ENCODE data around the gene SDF2L1. TPM values are rescaled to one million over a fixed set of nuclear protein-coding genes. Genes with fewer than 3 reads are reported as not detected.

The SDF2L1 gene
- total RNA-seq, 1 donor from 2014 or later, result 37.4 TPM

- DNase-seq (ENCODE audit: low spot score in 2 of 2), result no peak
- H3K27me3 ChIP-seq, result no peaks in the 10 kb centered on the region
- no peaks in the 10 kb centered on the region for H3K9me3 ChIP-seq
- peaks cover 46 to 57% of the 10 kb centered on the region in 2 donors for H3K36me3 ChIP-seq
- H3K27ac ChIP-seq, result no peak overlapping the region
- intact Hi-C loops (cut with DNase I), result no loop called here
- TF ChIP-seq CTCF (IDR thresholded peaks at IDR 0.05), result no peak
- no peaks in the 10 kb centered on the region for H3K4me1 ChIP-seq
- no peak overlapping the region for H3K4me3 ChIP-seq
Measured at GRCh38 chr22:21679383-21679782, 37.3 kb downstream of the SDF2L1 start.

DNA sequence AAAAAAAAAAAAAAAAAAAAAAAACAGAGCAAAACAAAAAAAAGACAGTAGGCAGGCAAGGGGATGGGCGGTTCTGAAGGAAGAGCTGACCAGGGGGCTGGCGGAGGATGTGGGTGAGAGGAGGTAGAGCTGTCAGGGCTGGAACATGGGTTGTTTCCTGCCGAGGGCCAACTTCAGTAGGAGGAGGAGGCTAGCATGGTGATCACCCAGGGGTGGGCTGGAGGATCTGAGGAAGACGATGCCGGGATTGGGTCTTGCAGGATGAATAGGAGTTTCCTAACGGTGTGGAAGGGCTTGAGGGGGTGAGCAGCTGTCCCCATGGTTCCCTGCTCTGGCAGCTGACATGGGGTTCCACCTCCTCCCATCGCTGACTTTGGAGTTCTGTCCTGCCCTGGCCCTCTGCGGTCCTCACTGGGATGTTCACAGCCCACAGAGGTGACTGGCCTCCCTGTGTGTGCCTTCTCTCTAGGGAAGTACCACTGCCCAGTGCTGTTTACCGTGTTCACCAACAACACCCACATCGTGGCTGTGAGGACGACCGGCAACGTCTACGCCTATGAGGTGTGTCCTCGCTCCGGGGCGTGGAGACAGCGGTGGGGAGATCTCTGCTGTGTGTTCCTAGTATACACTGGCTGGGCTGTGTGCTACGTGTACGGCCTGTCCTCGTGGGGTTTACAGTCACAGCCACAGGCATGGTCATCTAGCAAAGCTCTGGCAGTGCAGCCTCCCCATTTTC lies 38.9 kb downstream of the SDF2L1 start:
- DNase-seq (ENCODE audit: low spot score in 2 of 2), result no peak
- Histone ChIP-seq H3K27me3 (no peaks in the 10 kb centered on the region), H3K9me3 (no peaks in the 10 kb centered on the region), H3K4me3 (no peak overlapping the region), H3K27ac (no peak overlapping the region), H3K4me1 (no peaks in the 10 kb centered on the region), H3K36me3 (peaks cover 42 to 56% of the 10 kb centered on the region in 2 donors)
- intact Hi-C loops (cut with DNase I), result no loop called here
- TF ChIP-seq CTCF (IDR thresholded peaks at IDR 0.05), result no peak

DNA sequence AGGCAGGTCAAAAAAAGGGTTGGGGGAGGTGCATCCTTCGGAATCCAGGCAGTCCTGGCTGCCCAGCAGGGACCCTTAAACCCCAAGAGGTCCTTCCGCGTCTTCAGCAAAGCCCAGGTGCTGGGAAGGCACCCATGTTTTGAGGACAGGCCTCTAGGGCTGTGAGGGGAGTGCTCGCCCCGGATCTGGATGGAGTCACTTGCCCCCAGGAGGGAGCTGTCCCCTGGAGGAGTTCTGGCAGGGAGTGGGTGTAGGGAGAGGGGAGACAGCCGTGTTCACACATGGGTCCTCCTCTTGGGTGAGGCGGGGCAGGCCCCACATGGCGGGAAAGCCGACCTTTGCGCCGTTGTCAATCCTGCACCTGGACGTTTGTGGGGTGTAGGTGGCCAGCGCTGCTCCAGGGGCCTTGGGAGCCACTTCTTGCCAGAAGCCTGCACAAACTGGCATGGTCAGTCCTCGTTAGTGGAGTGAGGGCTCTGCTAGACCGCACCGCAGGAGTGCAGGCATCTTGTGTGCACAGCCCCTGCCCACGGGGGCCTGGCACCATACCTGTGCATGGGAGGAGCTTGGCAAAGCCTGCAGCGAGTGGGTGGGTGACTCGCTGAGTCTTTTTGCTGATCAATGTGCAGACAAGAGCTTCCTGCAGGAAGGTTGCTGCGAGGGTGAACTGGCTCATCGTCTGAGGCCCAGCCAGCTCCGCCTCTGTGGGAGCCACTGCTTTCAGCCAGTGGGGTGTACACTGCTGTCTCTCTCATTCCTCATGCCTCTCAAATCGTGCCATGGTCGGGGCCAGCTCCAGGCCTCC lies 39.7 kb downstream of the SDF2L1 start:
- DNase-seq (ENCODE audit: low spot score in 2 of 2), result no peak
- no peak overlapping the region for H3K27ac ChIP-seq
- no peaks in the 10 kb centered on the region for H3K4me1 ChIP-seq
- no peaks in the 10 kb centered on the region for H3K9me3 ChIP-seq
- no peak overlapping the region for H3K4me3 ChIP-seq
- intact Hi-C loops (cut with DNase I), result no loop called here
- no peaks in the 10 kb centered on the region for H3K27me3 ChIP-seq
- no peak for TF ChIP-seq CTCF (IDR thresholded peaks at IDR 0.05)
- peaks cover 48 to 63% of the 10 kb centered on the region in 2 donors for H3K36me3 ChIP-seq

- no peak for DNase-seq (ENCODE audit: low spot score in 2 of 2)
- TF ChIP-seq CTCF (IDR thresholded peaks at IDR 0.05), result no peak
- Histone ChIP-seq H3K36me3 (peaks cover 55 to 69% of the 10 kb centered on the region in 2 donors), H3K4me1 (no peaks in the 10 kb centered on the region), H3K9me3 (no peaks in the 10 kb centered on the region), H3K27me3 (no peaks in the 10 kb centered on the region), H3K4me3 (no peak overlapping the region), H3K27ac (no peak overlapping the region)
- intact Hi-C loops (cut with DNase I), result no loop called here
Measured at GRCh38 chr22:21682385-21683175, 40.5 kb downstream of the SDF2L1 start.

- intact Hi-C loops (cut with DNase I), result no loop called here
- Histone ChIP-seq H3K4me1 (no peaks in the 10 kb centered on the region), H3K36me3 (peaks cover 63 to 73% of the 10 kb centered on the region in 2 donors)
Measured at GRCh38 chr22:21683401-21683811, 41.3 kb downstream of the SDF2L1 start.

More at GRCh38 chr22:21683401-21683811, 41.3 kb downstream of the SDF2L1 start:
- DNase-seq (ENCODE audit: low spot score in 2 of 2), result no peak
- no peak for TF ChIP-seq CTCF (IDR thresholded peaks at IDR 0.05)
- Histone ChIP-seq H3K9me3 (no peaks in the 10 kb centered on the region), H3K27ac (no peak overlapping the region), H3K27me3 (no peaks in the 10 kb centered on the region), H3K4me3 (no peak overlapping the region)

All from ascending aorta (tissue), 2 donors.